ENCODE data around the gene NXPE1.

- no peak for TF ChIP-seq CTCF (IDR thresholded peaks at IDR 0.05)
- TF ChIP-seq POLR2A (IDR thresholded peaks at IDR 0.05): no peak
Observed at GRCh38 chr11:114551060-114551459, 8.6 kb downstream of the NXPE1 start.
